GM12874 (cell line): ENCODE data around the gene NAV3.

Experiments
- CTCF ChIP-seq: IDR thresholded peaks from 2 replicates; pipeline ENCODE4 v1.5.1; 2011; ENCODE audit warnings: low read depth, mild to moderate bottlenecking, control low read depth, low read length, moderate library complexity; ENCODE audit not compliant: insufficient read depth

The NAV3 gene

GRCh38 chr12:78198896-78199295, 368.2 kb downstream of the NAV3 start:
- no peak for TF ChIP-seq CTCF

DNA sequence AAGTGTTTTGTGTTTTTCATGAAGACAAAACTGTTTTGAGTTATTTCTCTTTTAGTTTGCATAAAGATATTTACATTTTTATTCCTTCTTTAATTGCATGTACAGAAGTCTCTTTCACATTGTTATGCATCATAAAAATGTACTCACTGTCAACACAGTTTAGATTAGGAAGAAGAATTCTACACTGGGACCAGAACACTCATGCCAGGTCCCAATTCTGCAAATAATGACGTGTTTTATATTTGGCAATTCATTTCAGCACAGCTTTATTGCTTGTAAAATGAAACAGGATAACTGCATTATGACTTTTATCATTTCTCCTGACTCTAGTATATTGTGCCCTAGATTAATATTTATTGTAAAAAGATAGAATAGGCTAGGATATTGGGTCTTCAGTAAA, 369.2 kb downstream of the NAV3 start:
- no peak for TF ChIP-seq CTCF

GRCh38 chr12:78204926-78205325, 374.2 kb downstream of the NAV3 start:
- TF ChIP-seq CTCF = no peak

- TF ChIP-seq CTCF = no peak
Measured at GRCh38 chr12:78208092-78208491, 377.4 kb downstream of the NAV3 start.

DNA sequence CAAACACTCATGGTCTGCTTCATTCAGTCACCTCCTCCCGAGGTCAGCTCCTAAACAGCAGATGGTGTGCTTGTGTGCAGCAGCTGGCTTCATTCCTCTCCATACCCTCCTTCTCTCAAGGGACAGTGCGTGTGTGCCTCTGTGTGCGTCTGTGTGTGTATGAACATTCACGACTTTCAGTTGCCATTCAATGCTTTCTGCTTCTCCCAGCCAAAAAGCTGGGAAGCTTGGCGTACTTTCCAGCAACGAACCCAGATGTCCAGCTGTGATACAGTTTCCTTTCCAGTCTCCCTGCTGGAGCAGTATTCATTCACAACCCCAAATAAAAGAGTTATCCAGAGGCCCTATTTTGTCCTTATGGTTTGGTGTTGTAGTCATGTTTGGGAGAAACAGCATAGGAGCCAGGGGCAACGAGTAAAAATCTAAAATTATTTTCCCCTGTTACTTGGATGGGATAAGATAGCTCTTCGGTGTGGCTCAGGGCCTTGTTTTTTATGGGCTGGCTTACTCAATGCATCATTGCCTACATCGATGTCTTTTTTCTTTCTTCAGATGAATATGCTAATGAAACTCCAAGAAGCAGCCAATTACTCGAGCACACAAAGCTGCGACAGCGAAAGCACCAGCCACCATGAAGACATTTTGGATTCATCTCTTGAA, 379.3 kb downstream of the NAV3 start:
- TF ChIP-seq CTCF = no peak

DNA sequence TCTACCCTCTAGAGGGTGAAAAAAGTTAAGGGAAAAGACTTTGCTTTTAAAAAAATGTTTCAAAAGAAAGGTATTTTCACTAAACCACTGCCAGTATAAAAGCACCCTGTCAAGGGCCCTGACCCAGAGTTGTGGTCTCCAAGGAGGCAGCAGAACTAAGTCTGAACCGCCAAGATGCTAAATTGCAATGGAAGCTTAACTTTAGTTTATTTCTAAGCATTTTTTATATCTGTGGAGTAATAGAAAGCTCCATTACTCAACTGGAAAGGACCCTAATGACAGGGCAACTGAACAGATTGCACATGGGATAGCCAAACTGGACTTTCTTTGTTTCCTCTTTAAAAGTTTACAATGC, 379.8 kb downstream of the NAV3 start:
- no peak for TF ChIP-seq CTCF

DNA sequence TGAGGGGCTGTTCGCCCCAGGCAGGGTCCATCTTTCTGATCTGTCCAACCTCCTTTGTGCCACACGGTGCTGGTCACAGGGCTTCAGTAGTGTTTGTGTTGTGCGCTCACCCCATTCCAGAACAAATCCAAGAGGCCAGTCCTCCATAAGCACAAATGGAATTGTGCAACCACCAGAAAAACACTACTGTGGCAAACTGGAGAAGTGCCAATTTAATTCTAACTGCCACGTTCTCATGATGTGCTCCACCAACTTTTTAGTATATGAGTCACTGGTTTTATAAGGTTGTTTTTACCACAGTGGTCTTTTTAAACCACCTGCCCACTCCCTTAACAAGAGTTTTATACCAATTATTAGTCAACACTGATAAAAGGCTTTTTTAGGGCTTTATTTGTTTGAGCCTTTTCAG, 380.2 kb downstream of the NAV3 start:
- TF ChIP-seq CTCF = no peak
